Astrocyte (in vitro differentiated cells and primary cell): ENCODE measurements around the gene NCOR1. TPM values are rescaled to one million over a fixed set of nuclear protein-coding genes. Genes with fewer than 3 reads are reported as not detected.
"Not testable (repeated sequence)": the region's sequence is repeated elsewhere in the genome, so short reads cannot be mapped to it uniquely, and the experiment has no call there.

Experiments
- DNase-seq: peaks from one replicate; pipeline ENCODE4 v3.0.0-alpha.2; 2010; ENCODE audit warnings: low read depth
- FAIRE-seq: peaks from 2 replicates; lab custom pipeline; 2011; peaks lifted over from hg19 to GRCh38; lab: Jason Lieb, UNC
- H2AFZ ChIP-seq: 2 replicates; pipeline ENCODE4 v1.6.0; 2012; ENCODE audit warnings: low read depth, low read length, inconsistent platforms
- H3K27ac ChIP-seq: 2 replicates; pipeline ENCODE4 v1.5.1; 2011; ENCODE audit warnings: low read depth, low read length, inconsistent platforms
- H3K27me3 ChIP-seq: 2 replicates; pipeline ENCODE4 v1.6.0; 2011; ENCODE audit warnings: low read length, inconsistent platforms; ENCODE audit not compliant: insufficient read depth
- H3K36me3 ChIP-seq: 2 replicates; pipeline ENCODE4 v1.5.1; 2011; ENCODE audit warnings: low read length, inconsistent platforms; ENCODE audit not compliant: insufficient read depth
- H3K4me1 ChIP-seq: 2 replicates; pipeline ENCODE4 v1.5.1; 2011; ENCODE audit warnings: low read length, inconsistent platforms; ENCODE audit not compliant: insufficient read depth
- H3K4me2 ChIP-seq: 2 replicates; pipeline ENCODE4 v1.6.0; 2012; ENCODE audit warnings: low read length, inconsistent platforms
- H3K4me3 ChIP-seq: 2 replicates; pipeline ENCODE4 v1.5.1; 2011; ENCODE audit warnings: low read depth, mild to moderate bottlenecking, low read length, inconsistent platforms; ENCODE audit not compliant: insufficient read depth
- H3K79me2 ChIP-seq: 2 replicates; pipeline ENCODE4 v1.6.0; 2012; ENCODE audit warnings: mild to moderate bottlenecking, low read length, inconsistent platforms; ENCODE audit not compliant: insufficient read depth
- H3K9ac ChIP-seq: 2 replicates; pipeline ENCODE4 v1.6.0; 2012; ENCODE audit warnings: mild to moderate bottlenecking, low read length, inconsistent platforms
- H3K9me3 ChIP-seq: 2 replicates; pipeline ENCODE4 v1.5.1; 2012; ENCODE audit warnings: low read depth, mild to moderate bottlenecking, low read length, inconsistent platforms; ENCODE audit not compliant: insufficient read depth
- H4K20me1 ChIP-seq: 2 replicates; pipeline ENCODE4 v1.6.0; 2012; ENCODE audit warnings: low read length, inconsistent platforms; ENCODE audit not compliant: insufficient read depth
- H3K27ac Mint-ChIP-seq: one replicate; pipeline ENCODE4 v1.8.0; 2021; ENCODE audit warnings: mild to moderate bottlenecking, mixed read lengths; ENCODE audit not compliant: unreplicated experiment
- H3K27me3 Mint-ChIP-seq: one replicate; pipeline ENCODE4 v1.8.0; 2021; ENCODE audit warnings: low read depth, mixed read lengths; ENCODE audit not compliant: unreplicated experiment
- H3K36me3 Mint-ChIP-seq: one replicate; pipeline ENCODE4 v1.8.0; 2021; ENCODE audit warnings: low read depth, mixed read lengths; ENCODE audit not compliant: unreplicated experiment
- H3K4me1 Mint-ChIP-seq: one replicate; pipeline ENCODE4 v1.8.0; 2021; ENCODE audit warnings: low read depth, mixed read lengths; ENCODE audit not compliant: unreplicated experiment
- H3K4me3 Mint-ChIP-seq: one replicate; pipeline ENCODE4 v1.8.0; 2021; ENCODE audit warnings: mild to moderate bottlenecking, moderate library complexity, mixed read lengths; ENCODE audit not compliant: unreplicated experiment
- H3K9me3 Mint-ChIP-seq: one replicate; pipeline ENCODE4 v1.8.0; 2021; ENCODE audit warnings: mild to moderate bottlenecking, mixed read lengths; ENCODE audit not compliant: unreplicated experiment
- CTCF ChIP-seq: IDR thresholded peaks from 2 replicates; pipeline ENCODE4 v1.5.1; 2011; ENCODE audit warnings: low read depth, mild to moderate bottlenecking, inconsistent platforms, low read length, moderate library complexity; ENCODE audit not compliant: insufficient read depth
- EZH2 ChIP-seq: IDR thresholded peaks from 2 replicates; pipeline ENCODE4 v1.6.1; 2012; ENCODE audit warnings: mild to moderate bottlenecking, low read length, inconsistent platforms; ENCODE audit not compliant: insufficient read depth
- total RNA-seq: library from RNA; stranded (reverse); gene quantifications from 2 replicates; pipeline ENCODE4 v1.2.1, GENCODE V29; 2021

The NCOR1 gene
- total RNA-seq, 1 donor from 2014 or later: 119 TPM

GRCh38 chr17:16117149-16117548, 98.2 kb downstream of the NCOR1 start:
- Histone ChIP-seq H3K4me1 (no peaks in the 10 kb centered on the region), H3K4me2 (no peak overlapping the region), H3K27ac (no peak overlapping the region), H3K4me3 (no peak overlapping the region), H3K9ac (no peak overlapping the region), H4K20me1 (no peaks in the 10 kb centered on the region), H2AFZ (no peak overlapping the region), H3K36me3 (peaks cover 49% of the 10 kb centered on the region), H3K27me3 (no peaks in the 10 kb centered on the region), H3K79me2 (peaks cover 2% of the 10 kb centered on the region), H3K9me3 (no peaks in the 10 kb centered on the region)
- Mint-ChIP-seq H3K4me1 (peaks cover under 1% of the 10 kb centered on the region), H3K9me3 (peaks cover 9% of the 10 kb centered on the region), H3K27me3 (no peaks in the 10 kb centered on the region), H3K36me3 (peaks cover 53% of the 10 kb centered on the region), H3K4me3 (no peak overlapping the region), H3K27ac (no peak overlapping the region)
- DNase-seq: no peak
- FAIRE-seq: peak; percentile 26
- no peak for TF ChIP-seq CTCF
- TF ChIP-seq EZH2: no peak

GRCh38 chr17:16115077-16115698, 100.1 kb downstream of the NCOR1 start:
- not testable (repeated sequence) for H3K4me1 ChIP-seq, H4K20me1 ChIP-seq, H3K9ac ChIP-seq, H3K4me2 ChIP-seq, DNase-seq, H3K27ac ChIP-seq, H3K27me3 ChIP-seq, H3K27ac Mint-ChIP-seq, FAIRE-seq, H3K27me3 Mint-ChIP-seq, H3K4me3 Mint-ChIP-seq, H3K9me3 Mint-ChIP-seq, H2AFZ ChIP-seq, H3K4me1 Mint-ChIP-seq, H3K4me3 ChIP-seq, H3K9me3 ChIP-seq
- peaks cover 49% of the 10 kb centered on the region for H3K36me3 Mint-ChIP-seq
- Histone ChIP-seq H3K36me3 (peaks cover 37% of the 10 kb centered on the region), H3K79me2 (peaks cover 13% of the 10 kb centered on the region)

- H3K27ac ChIP-seq: no peak overlapping the region
- H3K4me2 ChIP-seq: no peak overlapping the region
- H3K9ac ChIP-seq: no peak overlapping the region
- no peak for TF ChIP-seq CTCF
- no peak for TF ChIP-seq EZH2
- H3K4me1 Mint-ChIP-seq: no peaks in the 10 kb centered on the region
- peaks cover 4% of the 10 kb centered on the region for H3K4me1 ChIP-seq
- FAIRE-seq: no peak
- H3K4me3 ChIP-seq: no peak overlapping the region
- H4K20me1 ChIP-seq: peaks cover 22% of the 10 kb centered on the region
- H3K36me3 ChIP-seq: peaks cover 11% of the 10 kb centered on the region
- H3K27ac Mint-ChIP-seq: no peak overlapping the region
- no peaks in the 10 kb centered on the region for H3K9me3 ChIP-seq
- peaks cover 30% of the 10 kb centered on the region for H3K79me2 ChIP-seq
- peaks cover 27% of the 10 kb centered on the region for H3K36me3 Mint-ChIP-seq
- H2AFZ ChIP-seq: no peak overlapping the region
- H3K4me3 Mint-ChIP-seq: no peak overlapping the region
- H3K27me3 Mint-ChIP-seq: no peaks in the 10 kb centered on the region
- no peaks in the 10 kb centered on the region for H3K27me3 ChIP-seq
- DNase-seq: no peak
- no peaks in the 10 kb centered on the region for H3K9me3 Mint-ChIP-seq
Observed at GRCh38 chr17:16108871-16109270, 106.5 kb downstream of the NCOR1 start.
